K562 (cell line): Measurements from ENCODE around the gene EFCAB13. TPM values are rescaled to one million over a fixed set of nuclear protein-coding genes. Genes with fewer than 3 reads are reported as not detected.
A peak's percentile ranks its signal among the peaks of the same experiment; 100 is the strongest.

ENCODE experiments used
- ATAC-seq: fragments of 200-7000 bp; cut with Tn5 transposase; 3 replicates; pipeline ENCODE4 v1.9.1; 2020; ENCODE audit warnings: moderate library complexity
- BruUV-seq: library from RNA; stranded (reverse); fragments of 400-500 nt; replicated peaks from 2 replicates; lab custom pipeline; 2021; lab: Mats Ljungman, UMichigan
- CTCF ChIA-PET: fragments of 300-600 bp; formaldehyde crosslinking; extraction: SDS; loops from one replicate; lab custom pipeline; 2021; ENCODE audit warnings: low intra/inter-chr PET ratio; lab: Yijun Ruan, JAX
- POLR2A ChIA-PET: fragments of 300-600, 350-650 bp; sonication (Branson Sonifier 250); formaldehyde crosslinking; extraction: SDS; loops from one replicate; lab custom pipeline; 2021; ENCODE audit warnings: antibody characterized with exemption, inconsistent platforms; lab: Yijun Ruan, JAX
- DNase-seq, 4 experiments: peaks; one replicate each; pipeline versions ENCODE4 v3.0.0 to v3.0.0-alpha.2; 2011 to 2018; ENCODE audit warnings: low spot score in 3 of 4, mixed read lengths in 3 of 4; ENCODE audit errors: extremely low read depth in 1 of 4
- FAIRE-seq: peaks from 2 replicates; lab custom pipeline; 2011; peaks lifted over from hg19 to GRCh38; lab: Jason Lieb, UNC
- H2AFZ ChIP-seq: 2 replicates; pipeline ENCODE4 v1.6.0; 2011; ENCODE audit warnings: low read depth, low read length, control low read depth, inconsistent platforms
- H3K27ac ChIP-seq: fragments of 200-600 bp; 3 replicates; pipeline ENCODE4 v1.8.0; 2011; ENCODE audit warnings: low read depth, mild to moderate bottlenecking, control low read depth, inconsistent platforms, low read length, moderate library complexity, mixed read lengths; ENCODE audit errors: extremely low read depth
- H3K27me3 ChIP-seq, 2 experiments: fragments of 300-600 bp in 1 of 2; 2 replicates in 1 of 2; 3 replicates in 1 of 2; pipeline versions ENCODE4 v1.6.0 to v1.8.0; 2011; ENCODE audit warnings: inconsistent platforms in 2 of 2, low read length in 2 of 2, mild to moderate bottlenecking in 1 of 2, mixed read lengths in 1 of 2, moderate library complexity in 1 of 2; ENCODE audit not compliant: control insufficient read depth in 2 of 2, insufficient read depth in 2 of 2
- H3K36me3 ChIP-seq: fragments of 300-600 bp; 3 replicates; pipeline ENCODE4 v1.8.0; 2011; ENCODE audit warnings: mild to moderate bottlenecking, low read length, inconsistent platforms; ENCODE audit not compliant: control insufficient read depth, insufficient read depth
- H3K4me1 ChIP-seq, 2 experiments: fragments of 200-600 bp in 1 of 2; replicated peaks in 1 of 2; 2 replicates in 1 of 2; 3 replicates in 1 of 2; pipeline versions ENCODE4 v1.5.1 to v1.8.0; 2011; ENCODE audit warnings: inconsistent platforms in 2 of 2, low read length in 2 of 2, mild to moderate bottlenecking in 1 of 2, mixed read lengths in 1 of 2, moderate library complexity in 1 of 2; ENCODE audit not compliant: control insufficient read depth in 2 of 2, insufficient read depth in 2 of 2
- H3K4me2 ChIP-seq: 2 replicates; pipeline ENCODE4 v1.6.1; 2011; ENCODE audit warnings: low read length, control low read depth, inconsistent platforms, mixed read lengths; ENCODE audit not compliant: insufficient read depth
- H3K4me3 ChIP-seq: fragments of 200-600 bp; sonication (generic), shearing (Covaris generic); 2 replicates; pipeline ENCODE4 v1.5.1; 2016; ENCODE audit warnings: control low read depth, inconsistent platforms
- H3K79me2 ChIP-seq: fragments of 200-600 bp; 3 replicates; pipeline ENCODE4 v1.8.0; 2011; ENCODE audit warnings: low read length, inconsistent platforms; ENCODE audit not compliant: control insufficient read depth, insufficient read depth
- H3K9ac ChIP-seq, 2 experiments: 2 replicates each; pipeline versions ENCODE4 v1.6.0 to v1.6.1; 2011; ENCODE audit warnings: low read depth in 2 of 2, low read length in 2 of 2, control low read depth in 1 of 2, inconsistent platforms in 1 of 2, mild to moderate bottlenecking in 1 of 2, mixed read lengths in 1 of 2; ENCODE audit not compliant: insufficient read depth in 1 of 2
- H3K9me1 ChIP-seq: one replicate; pipeline ENCODE4 v1.6.0; 2011; ENCODE audit warnings: inconsistent platforms, mild to moderate bottlenecking, low read length, moderate library complexity; ENCODE audit not compliant: control insufficient read depth, insufficient read depth
- H3K9me3 ChIP-seq: replicated peaks from 2 replicates; pipeline ENCODE4 v1.5.1; 2011; ENCODE audit warnings: low read depth, low read length, inconsistent platforms; ENCODE audit not compliant: control insufficient read depth, insufficient read depth
- H4K20me1 ChIP-seq: replicated peaks from 2 replicates; pipeline ENCODE4 v1.6.1; 2011; ENCODE audit warnings: low read length, inconsistent platforms, mixed read lengths; ENCODE audit not compliant: control insufficient read depth, insufficient read depth
- C11orf30 ChIP-seq: fragments of 450-650 bp; IDR thresholded peaks from 2 replicates; pipeline ENCODE4 v1.6.1; 2016; ENCODE audit warnings: low read depth, mild to moderate bottlenecking
- KDM4B ChIP-seq, 2 experiments: fragments of 450-650 bp in 1 of 2; sonication (generic) in 1 of 2; IDR thresholded peaks; 2 replicates each; pipeline ENCODE4 v1.6.1; 2016 to 2017; ENCODE audit warnings: borderline replicate concordance in 2 of 2, antibody characterized with exemption in 1 of 2, low read depth in 1 of 2, mild to moderate bottlenecking in 1 of 2
- MAFF ChIP-seq: IDR thresholded peaks from 2 replicates; pipeline ENCODE4 v1.6.1; 2012; ENCODE audit warnings: low read length, improper control_type of control experiment
- NELFE ChIP-seq: IDR thresholded peaks from 2 replicates; pipeline ENCODE4 v1.6.1; 2011; ENCODE audit warnings: mild to moderate bottlenecking; ENCODE audit not compliant: insufficient read depth, insufficient read length
- ZKSCAN8 ChIP-seq: fragments of 200-800 bp; sonication (Bioruptor generic); IDR thresholded peaks from 2 replicates; pipeline ENCODE4 v1.6.1; 2016; ENCODE audit warnings: missing genetic modification characterization, missing compliant biosample characterization
- ZNF316 ChIP-seq: fragments of 450-650 bp; IDR thresholded peaks from 2 replicates; pipeline ENCODE4 v1.6.1; 2016
- WGBS: fragments of 100-300 bp; shearing (Covaris generic); methylation state at CpG from one replicate; pipeline ENCODE4 v1.1.6; 2016; ENCODE audit warnings: low coverage, mixed read lengths; ENCODE audit not compliant: insufficient coverage; ENCODE audit errors: missing lambda C conversion rate; 5-methylcytosine and 5-hydroxymethylcytosine counted together
- in situ Hi-C: fragments of 300-500 bp; cut with MboI; formaldehyde crosslinking; loops from 4 replicates; pipeline ENCODE4 v1.15.0; 2018; ENCODE audit warnings: inconsistent platforms, mixed read lengths
- intact Hi-C: fragments of 100-400 bp; cut with micrococcal nuclease; formaldehyde crosslinking; loops from 2 replicates; pipeline ENCODE4 v1.14.2; 2022
- polyA plus RNA-seq, 8 experiments: library from polyadenylated mRNA; depleted of rRNA in 4 of 8; stranded (reverse) in 5 of 8; unstranded in 3 of 8; fragments of >200 nt; fragmentation: Nextera tagmentation in 2 of 8; fragmentation: Illumina TruSeq in 1 of 8; extraction: Ambion mirVana in 2 of 8; extraction: Trizol in 1 of 8; gene quantifications; 2 replicates each; pipeline versions ENCODE4 v1.2.1 to v1.2.3, GENCODE V29; 2011 to 2014; ENCODE audit warnings: inconsistent platforms in 1 of 8, missing spikeins in 1 of 8
- total RNA-seq, 7 experiments: library from RNA; depleted of rRNA in 6 of 7; stranded (reverse); fragments of >200 nt in 6 of 7; fragmentation: Illumina TruSeq in 2 of 7; extraction: Trizol in 2 of 7; gene quantifications; 2 replicates each; pipeline versions ENCODE4 v1.2.1 to v1.2.3, GENCODE V29; 2011 to 2021; ENCODE audit warnings: low replicate concordance in 1 of 7
- TF ChIP-seq, protein P1 (sequence below): fragments of 450-650 bp; formaldehyde crosslinking; IDR thresholded peaks from 2 replicates; pipeline ENCODE4 v1.4.0; 2022; ENCODE audit warnings: mild to moderate bottlenecking, moderate library complexity

EFCAB13 gene
- total and polyA plus RNA-seq, 9 of the 15 experiments (the other 6 are each of a cell fraction or from before 2014, with no cell fraction given), result 0.32 to 1.3 (median 0.95) TPM

DNA sequence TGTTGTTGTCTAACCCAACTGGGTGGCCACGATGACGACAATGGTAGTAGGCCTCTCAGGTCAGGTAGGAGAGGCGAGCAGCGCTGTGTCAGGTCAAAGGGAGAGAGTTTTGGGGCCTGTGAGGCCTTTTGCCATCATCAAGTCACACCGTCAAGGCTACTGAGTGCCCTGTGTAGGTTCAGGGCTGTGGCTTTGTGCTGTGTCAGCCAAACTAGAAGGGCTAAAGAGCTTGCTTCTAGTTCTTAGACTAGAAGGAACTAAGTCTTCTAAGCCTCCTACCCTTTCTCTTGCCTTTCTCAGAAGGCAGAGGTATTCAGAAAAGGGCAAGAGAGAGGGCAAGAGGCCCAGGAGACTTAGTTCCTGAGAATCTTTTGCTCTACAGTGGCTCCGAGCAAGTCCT is 25.0 kb upstream of the EFCAB13 start:
- Histone ChIP-seq H3K27ac (no peak overlapping the region), H3K9me1 (no peaks in the 10 kb centered on the region), H3K9me3 (no peaks in the 10 kb centered on the region), H3K4me2 (no peak overlapping the region), H2AFZ (no peak overlapping the region), H3K79me2 (no peaks in the 10 kb centered on the region), H3K4me3 (no peak overlapping the region), H3K36me3 (no peaks in the 10 kb centered on the region), H3K9ac (no peak overlapping the region; a peak in 1 of 4 replicates), H3K27me3 (no peaks in the 10 kb centered on the region), H3K4me1 (peaks cover 14 to 20% of the 10 kb centered on the region in 2 experiments), H4K20me1 (no peaks in the 10 kb centered on the region)
- FAIRE-seq (no peak), ATAC-seq (no peak), DNase-seq (no peak)
- intact Hi-C loops (no loop called here), in situ Hi-C loops (no loop called here)
- ChIA-PET POLR2A (interaction anchor here (1.0 to 4.0 kb wide), 2 partner anchors 8 to 11 kb away, joined by 3 to 18 read pairs; no protein-coding TSS in a partner anchor), CTCF (no interaction called here)
- 53% methylated on average over 6 of the region's 6 CpGs for WGBS
- BruUV-seq, result no TSS peak
- TF ChIP-seq MAFF, result peak; percentile 17; the same call in 1 of the 2 replicates
- TF ChIP-seq ZNF316, result peak; percentile 73
- TF ChIP-seq KDM4B (IDR thresholded peaks at IDR 0.05; ENCODE audit: borderline replicate concordance in 2 of 2, low read depth in 1 of 2), result no peak
- TF ChIP-seq NELFE, result no peak
- peak; percentile 56 for TF ChIP-seq C11orf30
- TF ChIP-seq, protein P1, sequence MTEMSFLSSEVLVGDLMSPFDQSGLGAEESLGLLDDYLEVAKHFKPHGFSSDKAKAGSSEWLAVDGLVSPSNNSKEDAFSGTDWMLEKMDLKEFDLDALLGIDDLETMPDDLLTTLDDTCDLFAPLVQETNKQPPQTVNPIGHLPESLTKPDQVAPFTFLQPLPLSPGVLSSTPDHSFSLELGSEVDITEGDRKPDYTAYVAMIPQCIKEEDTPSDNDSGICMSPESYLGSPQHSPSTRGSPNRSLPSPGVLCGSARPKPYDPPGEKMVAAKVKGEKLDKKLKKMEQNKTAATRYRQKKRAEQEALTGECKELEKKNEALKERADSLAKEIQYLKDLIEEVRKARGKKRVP, result no peak
- no peak for TF ChIP-seq ZKSCAN8 (CRISPR knock-in tag)
